Tibial artery (tissue), 4 donors: ENCODE results near the gene MAP3K8.
A peak's percentile ranks its signal among the peaks of the same experiment; 100 is the strongest.

Experiments
- DNase-seq, 2 donors: peaks; one replicate each; pipeline ENCODE4 v3.0.0-alpha.2; 2019
- H3K27ac ChIP-seq, 2 donors: fragments of 200-600 bp; sonication (generic) in 1 of 2; 1 replicate in 1 of 2; 2 replicates in 1 of 2; pipeline ENCODE4 v1.5.1; 2018 to 2019; ENCODE audit warnings: mild to moderate bottlenecking in 1 of 2
- H3K27me3 ChIP-seq, 2 donors: fragments of 200-600 bp; sonication (generic) in 1 of 2; one replicate each; pipeline versions ENCODE4 v1.5.1 to v1.6.0; 2016 to 2019
- H3K36me3 ChIP-seq, 3 donors: fragments of 200-600 bp; sonication (generic) in 2 of 3; one replicate each; pipeline ENCODE4 v1.5.1; 2016 to 2019; ENCODE audit warnings: mild to moderate bottlenecking in 2 of 3
- H3K4me1 ChIP-seq, 4 donors: fragments of 200-600 bp; sonication (generic) in 2 of 4; 1 replicate in 3 of 4; 2 replicates in 1 of 4; pipeline ENCODE4 v1.5.1; 2016 to 2019
- H3K4me3 ChIP-seq, 2 donors: fragments of 200-600 bp; sonication (generic) in 1 of 2; 1 replicate in 1 of 2; 2 replicates in 1 of 2; pipeline ENCODE4 v1.5.1; 2018 to 2019; ENCODE audit warnings: mild to moderate bottlenecking in 2 of 2
- H3K9me3 ChIP-seq, 3 donors: fragments of 200-600 bp; sonication (generic) in 1 of 3; one replicate each; pipeline ENCODE4 v1.5.1; 2016 to 2019
- intact Hi-C: fragments of 100-400 bp; cut with DNase I; formaldehyde crosslinking; loops from one replicate; pipeline ENCODE4 v1.15.0; 2023; ENCODE audit warnings: low total_unique reads
- TF ChIP-seq, protein P1 (sequence below), 2 experiments: fragments of 200-600 bp in 1 of 2; fragments of 450-650 bp in 1 of 2; IDR thresholded peaks; one replicate each; pipeline ENCODE4 v1.5.1; 2017 to 2019; ENCODE audit warnings: antibody characterized with exemption in 2 of 2, mild to moderate bottlenecking in 1 of 2, moderate library complexity in 1 of 2

Gene MAP3K8

DNA sequence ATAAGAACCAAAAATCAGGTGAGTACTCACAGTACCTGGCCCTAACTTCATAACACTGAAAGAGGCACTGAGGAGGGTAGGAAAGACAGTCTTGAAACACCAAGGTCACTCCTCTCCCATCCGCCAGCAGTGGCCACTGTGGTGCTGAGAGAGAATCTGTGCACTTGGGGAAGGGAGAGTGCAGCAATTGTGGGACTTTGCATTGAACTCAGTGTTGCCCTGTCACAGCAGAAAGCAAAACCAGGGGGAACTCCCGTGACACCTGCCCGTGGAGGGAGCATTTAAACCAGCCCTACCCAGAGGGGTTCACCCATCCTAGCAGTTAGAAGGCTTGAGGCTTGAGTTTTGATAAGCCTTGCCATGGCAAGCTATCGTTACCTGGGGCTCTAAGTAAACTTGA, 35.2 kb upstream of the MAP3K8 start:
- DNase-seq = no peak
- H3K27ac ChIP-seq = no peak overlapping the region
- no peaks in the 10 kb centered on the region for H3K36me3 ChIP-seq
- H3K4me1 ChIP-seq = no peaks in the 10 kb centered on the region
- intact Hi-C loops = no loop called here
- no peak overlapping the region for H3K4me3 ChIP-seq
- H3K9me3 ChIP-seq = no peaks in the 10 kb centered on the region
- TF ChIP-seq, protein P1, sequence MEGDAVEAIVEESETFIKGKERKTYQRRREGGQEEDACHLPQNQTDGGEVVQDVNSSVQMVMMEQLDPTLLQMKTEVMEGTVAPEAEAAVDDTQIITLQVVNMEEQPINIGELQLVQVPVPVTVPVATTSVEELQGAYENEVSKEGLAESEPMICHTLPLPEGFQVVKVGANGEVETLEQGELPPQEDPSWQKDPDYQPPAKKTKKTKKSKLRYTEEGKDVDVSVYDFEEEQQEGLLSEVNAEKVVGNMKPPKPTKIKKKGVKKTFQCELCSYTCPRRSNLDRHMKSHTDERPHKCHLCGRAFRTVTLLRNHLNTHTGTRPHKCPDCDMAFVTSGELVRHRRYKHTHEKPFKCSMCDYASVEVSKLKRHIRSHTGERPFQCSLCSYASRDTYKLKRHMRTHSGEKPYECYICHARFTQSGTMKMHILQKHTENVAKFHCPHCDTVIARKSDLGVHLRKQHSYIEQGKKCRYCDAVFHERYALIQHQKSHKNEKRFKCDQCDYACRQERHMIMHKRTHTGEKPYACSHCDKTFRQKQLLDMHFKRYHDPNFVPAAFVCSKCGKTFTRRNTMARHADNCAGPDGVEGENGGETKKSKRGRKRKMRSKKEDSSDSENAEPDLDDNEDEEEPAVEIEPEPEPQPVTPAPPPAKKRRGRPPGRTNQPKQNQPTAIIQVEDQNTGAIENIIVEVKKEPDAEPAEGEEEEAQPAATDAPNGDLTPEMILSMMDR (IDR thresholded peaks at IDR 0.05) = no peak
- H3K27me3 ChIP-seq = no peaks in the 10 kb centered on the region

DNA sequence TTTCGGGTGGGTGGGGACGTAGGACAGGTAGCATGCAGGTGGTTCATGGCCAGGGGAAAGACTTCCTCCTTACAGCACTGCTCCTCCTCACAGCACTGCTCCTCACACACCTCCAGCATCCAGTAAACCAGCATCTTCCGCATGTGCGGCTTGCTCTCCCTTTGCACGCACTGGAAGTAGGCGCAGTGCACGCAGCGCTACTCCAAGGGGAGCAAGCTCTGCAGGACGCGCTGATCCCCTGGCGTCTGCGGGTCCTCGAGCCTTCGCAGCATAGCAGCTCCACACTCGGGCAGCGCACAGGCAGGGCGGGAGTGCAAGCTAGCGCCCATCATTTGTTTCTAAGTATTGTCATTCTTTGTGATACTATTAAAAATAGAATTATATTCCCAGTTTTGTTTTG, 30.5 kb upstream of the MAP3K8 start:
- no peaks in the 10 kb centered on the region for H3K27me3 ChIP-seq
- TF ChIP-seq, protein P1 (IDR thresholded peaks at IDR 0.05) = no peak
- H3K27ac ChIP-seq = no peak overlapping the region
- H3K36me3 ChIP-seq = no peaks in the 10 kb centered on the region
- no peak for DNase-seq
- no peak overlapping the region for H3K4me3 ChIP-seq
- no peaks in the 10 kb centered on the region for H3K9me3 ChIP-seq
- intact Hi-C loops = no loop called here
- H3K4me1 ChIP-seq = no peaks in the 10 kb centered on the region

DNA sequence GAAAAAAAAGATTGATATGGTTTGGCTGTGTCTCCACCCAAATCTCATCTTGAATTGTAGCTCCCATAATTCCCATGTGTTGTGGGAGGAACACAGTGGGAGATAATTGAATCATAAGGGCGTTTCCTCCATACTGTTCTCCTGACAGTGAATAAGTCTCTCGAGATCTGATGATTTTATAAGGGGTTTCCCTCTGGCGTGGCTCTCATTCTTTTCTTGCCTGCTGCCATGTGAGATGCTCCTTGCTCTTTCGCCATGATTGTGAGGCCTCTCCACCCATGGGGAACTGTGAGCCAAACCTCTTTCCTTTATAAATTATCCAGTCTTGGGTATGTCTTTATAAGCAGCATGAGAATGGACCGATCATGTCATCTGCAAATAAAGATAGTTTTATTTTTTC, 29.4 kb upstream of the MAP3K8 start:
- TF ChIP-seq, protein P1 (IDR thresholded peaks at IDR 0.05) = no peak
- no peak for DNase-seq
- H3K36me3 ChIP-seq = no peaks in the 10 kb centered on the region
- no peaks in the 10 kb centered on the region for H3K27me3 ChIP-seq
- H3K27ac ChIP-seq = no peak overlapping the region
- no peaks in the 10 kb centered on the region for H3K9me3 ChIP-seq
- no peak overlapping the region for H3K4me3 ChIP-seq
- H3K4me1 ChIP-seq = no peaks in the 10 kb centered on the region
- intact Hi-C loops = no loop called here

DNA sequence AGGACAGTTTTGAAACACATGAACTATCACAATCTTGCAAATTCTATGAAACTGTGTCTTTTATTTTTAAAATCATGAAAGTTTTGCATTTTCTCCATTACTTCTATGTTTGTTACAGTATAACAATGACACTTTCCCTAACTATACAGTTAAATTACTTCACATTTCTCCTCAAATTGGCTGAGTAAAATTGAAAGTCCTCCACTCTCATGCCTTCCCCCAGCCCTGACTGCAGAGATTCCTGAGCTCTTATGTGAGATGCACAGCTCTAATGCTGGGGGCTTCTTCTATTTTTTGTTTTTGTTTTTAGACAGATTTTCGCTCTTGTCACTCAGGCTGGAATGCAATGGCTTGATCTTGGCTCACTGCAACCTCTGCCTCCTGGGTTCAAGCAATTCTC, 22.7 kb upstream of the MAP3K8 start:
- TF ChIP-seq, protein P1 (IDR thresholded peaks at IDR 0.05) = no peak
- Histone ChIP-seq H3K27ac (no peak overlapping the region), H3K36me3 (no peaks in the 10 kb centered on the region), H3K9me3 (no peaks in the 10 kb centered on the region), H3K4me1 (no peaks in the 10 kb centered on the region), H3K4me3 (no peak overlapping the region), H3K27me3 (no peaks in the 10 kb centered on the region)
- intact Hi-C loops = loop anchor here (5.0 kb wide), 1 partner anchor 121 kb away; no protein-coding TSS in a partner anchor
- no peak for DNase-seq

- intact Hi-C loops = loop anchor here (5.0 kb wide), 1 partner anchor 119 kb away; no protein-coding TSS in a partner anchor
- Histone ChIP-seq H3K4me1 (no peaks in the 10 kb centered on the region), H3K36me3 (no peaks in the 10 kb centered on the region), H3K9me3 (no peaks in the 10 kb centered on the region), H3K27me3 (no peaks in the 10 kb centered on the region), H3K4me3 (no peak overlapping the region), H3K27ac (no peak overlapping the region)
- DNase-seq = no peak
- TF ChIP-seq, protein P1 (IDR thresholded peaks at IDR 0.05) = no peak
Measured at GRCh38 chr10:30412901-30413300, 21.1 kb upstream of the MAP3K8 start.

DNA sequence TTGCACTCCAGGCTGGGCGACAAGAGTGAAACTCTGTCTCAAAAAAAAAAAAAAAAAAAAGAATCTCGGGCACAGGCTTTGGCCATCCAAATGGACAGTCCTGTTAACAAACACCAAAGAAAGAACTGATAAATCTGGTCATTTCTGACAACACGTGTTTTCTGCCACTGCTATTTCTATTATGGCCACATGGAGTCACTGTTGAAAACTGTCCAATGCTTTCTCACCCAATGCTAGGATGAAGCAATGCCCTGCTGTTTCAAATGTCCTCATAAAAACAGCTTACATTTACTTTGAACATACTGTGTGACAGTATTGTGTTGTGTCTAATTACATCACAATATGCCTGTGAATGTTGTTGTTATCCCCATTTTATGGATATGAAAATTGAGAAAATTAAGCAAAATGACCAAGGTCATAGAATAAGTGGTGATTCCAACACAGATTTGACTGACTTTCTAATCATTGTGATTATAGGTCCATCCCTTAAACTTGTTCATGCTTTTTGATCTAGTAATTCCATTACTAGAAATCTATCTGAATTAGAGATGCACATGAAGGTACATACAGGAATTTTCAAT, 19.9 kb upstream of the MAP3K8 start:
- Histone ChIP-seq H3K27me3 (no peaks in the 10 kb centered on the region), H3K27ac (no peak overlapping the region), H3K4me1 (peaks cover 0 to 10% (median 3%) of the 10 kb centered on the region in 4 donors), H3K36me3 (no peaks in the 10 kb centered on the region), H3K4me3 (no peak overlapping the region), H3K9me3 (no peaks in the 10 kb centered on the region)
- intact Hi-C loops = loop anchor here (5.0 kb wide), 1 partner anchor 118 kb away; no protein-coding TSS in a partner anchor
- TF ChIP-seq, protein P1 (IDR thresholded peaks at IDR 0.05) = peak; percentile 86 to 95
- no peak for DNase-seq
